ENCODE measurements around the gene CD46.

The CD46 gene

GRCh38 chr1:207817778-207818751 is 66.2 kb downstream of the CD46 start:
- no peak for DNase-seq

GRCh38 chr1:207818971-207819451 is 67.2 kb downstream of the CD46 start:
- DNase-seq, result no peak

DNA sequence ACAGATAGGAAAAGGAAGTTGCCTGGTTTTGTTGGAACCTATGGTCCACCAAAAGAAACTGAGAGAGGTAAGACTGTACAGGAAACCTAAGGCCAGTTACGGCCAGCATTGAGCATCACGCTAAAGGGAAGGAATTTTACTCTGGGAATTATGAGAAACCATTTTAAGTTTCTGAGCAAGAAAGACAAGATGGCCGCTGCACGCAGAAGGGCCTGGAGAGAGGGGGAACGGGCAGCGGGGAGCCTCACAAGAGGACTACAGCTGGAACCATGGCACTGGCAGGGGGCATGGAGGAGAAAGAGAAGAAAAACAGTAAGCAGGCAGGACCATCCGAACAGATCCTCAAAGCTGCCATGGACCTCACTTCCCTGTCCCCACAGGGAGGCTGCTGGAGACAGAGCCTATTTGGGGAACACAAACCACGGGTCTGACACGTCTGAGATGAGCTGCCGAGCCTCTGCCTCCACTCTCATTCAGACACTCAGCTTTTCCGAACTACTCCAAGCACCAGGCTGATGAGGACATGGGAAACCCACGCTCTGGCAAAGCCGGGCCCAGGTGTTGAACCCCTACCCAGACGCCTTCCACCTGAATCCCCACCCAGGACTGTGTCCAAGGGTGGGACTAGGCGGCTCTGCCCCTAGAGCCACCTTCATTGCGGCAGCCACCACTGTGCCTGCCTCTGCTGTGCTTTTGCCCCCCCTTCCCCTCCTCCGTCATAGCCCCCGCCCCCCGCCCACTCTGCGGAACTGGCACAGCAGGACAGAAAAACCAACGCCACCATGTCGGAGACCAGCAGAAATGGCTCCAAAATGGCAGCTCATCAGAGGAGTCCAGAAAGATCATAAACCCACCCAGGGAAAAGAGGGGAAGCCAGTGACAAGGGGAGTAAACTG is 69.0 kb downstream of the CD46 start:
- no peak for DNase-seq

- DNase-seq, result no peak
Observed at GRCh38 chr1:207821464-207822045, 69.7 kb downstream of the CD46 start.

- no peak for DNase-seq
Observed at GRCh38 chr1:207822124-207822601, 70.3 kb downstream of the CD46 start.

DNA sequence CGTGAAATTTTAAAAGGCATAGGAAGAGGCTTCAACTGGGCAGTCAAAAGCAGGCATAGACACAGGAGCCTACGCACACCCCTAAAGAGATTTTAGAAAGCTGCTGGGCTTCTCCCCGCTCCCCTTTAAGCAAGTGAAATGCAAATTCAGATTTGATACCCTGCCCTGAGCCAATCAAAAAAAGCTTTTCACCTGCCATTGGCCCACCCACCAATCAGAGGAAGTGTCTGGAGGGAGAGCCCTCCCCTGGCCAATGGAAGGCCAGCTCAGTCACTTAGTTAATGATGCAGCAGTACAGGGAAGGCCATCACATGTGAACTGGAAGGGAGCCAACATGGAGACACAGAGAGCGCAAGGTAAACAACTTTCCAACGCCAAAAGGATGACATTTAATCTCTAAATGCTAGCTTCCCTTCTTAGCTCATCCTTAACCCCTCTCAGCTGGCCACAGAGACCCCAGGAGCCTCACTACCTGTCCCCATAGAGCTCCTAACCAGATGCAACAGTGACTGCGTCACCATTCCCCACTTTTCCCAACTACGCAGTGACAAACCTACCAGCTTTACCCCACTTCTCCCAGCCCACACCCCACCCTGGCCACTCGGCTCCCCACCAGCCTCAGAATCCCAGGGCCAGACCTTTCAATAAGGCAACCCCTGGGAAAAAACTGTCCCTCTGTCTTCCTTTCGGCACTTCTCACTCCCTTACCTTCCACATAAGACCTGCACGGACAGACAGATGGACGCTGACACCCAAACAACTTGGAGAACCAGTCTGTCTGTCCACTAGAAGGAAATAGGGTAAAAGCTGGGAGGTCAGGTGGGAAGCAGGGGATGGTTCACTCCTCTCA is 71.0 kb downstream of the CD46 start:
- peak; percentile 18 to 56 (median 34) for DNase-seq

GRCh38 chr1:207823531-207823879 is 71.7 kb downstream of the CD46 start:
- peak in 1 of 4 experiments; percentile 25 for DNase-seq

DNA sequence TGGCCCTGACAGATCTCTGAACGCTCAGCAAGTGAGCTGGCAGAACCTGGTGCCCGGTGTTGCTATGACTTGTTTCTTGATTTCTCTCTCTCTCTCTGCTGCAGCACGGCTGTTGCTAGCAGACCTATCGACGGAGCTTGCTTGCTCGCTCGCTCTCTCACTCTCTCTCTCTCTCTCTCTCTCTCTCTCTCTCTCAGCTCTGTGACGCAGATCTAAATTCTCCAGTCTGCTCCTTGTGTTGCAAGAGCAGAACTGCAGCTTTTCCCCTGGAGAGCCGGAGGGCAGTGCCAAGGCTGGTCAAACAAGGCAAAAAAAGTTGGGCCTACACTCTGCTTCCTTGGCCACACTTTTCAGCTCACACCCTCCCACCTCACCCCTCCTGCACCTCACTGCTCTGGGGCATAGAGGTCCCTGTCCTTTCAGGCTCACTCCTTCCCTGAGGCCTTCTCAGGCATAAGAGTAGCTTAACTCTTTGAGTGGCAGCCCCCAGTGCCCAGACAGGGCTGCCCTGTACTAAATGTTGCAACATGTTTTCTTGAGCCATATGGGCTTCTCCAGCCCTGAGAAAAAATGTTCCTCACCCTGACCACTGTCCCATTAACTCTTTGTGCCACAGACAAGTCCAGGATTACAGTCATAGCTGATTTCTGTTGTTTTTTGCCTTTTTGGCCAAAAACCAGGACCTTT is 72.2 kb downstream of the CD46 start:
- peak in 3 of 4 experiments; percentile 28 to 65 (median 51) for DNase-seq

DNA sequence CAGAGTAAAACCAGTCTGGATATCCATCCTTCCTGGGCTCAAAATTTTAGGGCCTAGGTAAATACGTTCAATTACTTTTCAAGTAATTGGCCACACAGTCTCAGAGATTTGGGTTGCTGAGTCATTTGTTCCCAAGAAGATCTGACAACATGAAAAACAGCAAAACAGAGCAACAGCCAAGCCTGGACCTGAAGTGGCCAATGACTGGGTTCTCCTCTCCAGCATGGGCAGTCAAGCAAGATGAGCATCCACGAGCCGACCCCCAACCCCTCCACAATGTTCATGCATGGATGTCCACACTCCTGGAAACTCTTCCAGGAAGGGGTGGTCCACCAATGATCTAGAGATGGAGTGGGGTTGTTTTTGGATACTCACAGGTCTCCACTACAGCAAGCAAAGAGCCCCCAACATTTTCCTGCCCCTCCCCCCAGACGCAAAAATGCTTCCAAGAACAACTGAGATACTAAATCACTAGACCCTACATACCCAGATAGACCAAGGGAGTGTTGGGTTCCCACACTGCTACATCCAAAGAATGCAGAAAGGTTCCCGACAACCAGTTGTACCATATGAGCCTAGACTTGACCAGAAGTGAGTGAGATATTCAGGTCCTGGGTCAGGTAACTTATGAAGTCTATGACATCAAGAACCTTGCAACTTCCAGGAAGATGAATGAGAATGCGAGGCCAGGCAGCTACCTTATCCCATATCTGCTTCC is 73.0 kb downstream of the CD46 start:
- no peak for DNase-seq

- no peak for DNase-seq
Observed at GRCh38 chr1:207825409-207825695, 73.5 kb downstream of the CD46 start.

DNA sequence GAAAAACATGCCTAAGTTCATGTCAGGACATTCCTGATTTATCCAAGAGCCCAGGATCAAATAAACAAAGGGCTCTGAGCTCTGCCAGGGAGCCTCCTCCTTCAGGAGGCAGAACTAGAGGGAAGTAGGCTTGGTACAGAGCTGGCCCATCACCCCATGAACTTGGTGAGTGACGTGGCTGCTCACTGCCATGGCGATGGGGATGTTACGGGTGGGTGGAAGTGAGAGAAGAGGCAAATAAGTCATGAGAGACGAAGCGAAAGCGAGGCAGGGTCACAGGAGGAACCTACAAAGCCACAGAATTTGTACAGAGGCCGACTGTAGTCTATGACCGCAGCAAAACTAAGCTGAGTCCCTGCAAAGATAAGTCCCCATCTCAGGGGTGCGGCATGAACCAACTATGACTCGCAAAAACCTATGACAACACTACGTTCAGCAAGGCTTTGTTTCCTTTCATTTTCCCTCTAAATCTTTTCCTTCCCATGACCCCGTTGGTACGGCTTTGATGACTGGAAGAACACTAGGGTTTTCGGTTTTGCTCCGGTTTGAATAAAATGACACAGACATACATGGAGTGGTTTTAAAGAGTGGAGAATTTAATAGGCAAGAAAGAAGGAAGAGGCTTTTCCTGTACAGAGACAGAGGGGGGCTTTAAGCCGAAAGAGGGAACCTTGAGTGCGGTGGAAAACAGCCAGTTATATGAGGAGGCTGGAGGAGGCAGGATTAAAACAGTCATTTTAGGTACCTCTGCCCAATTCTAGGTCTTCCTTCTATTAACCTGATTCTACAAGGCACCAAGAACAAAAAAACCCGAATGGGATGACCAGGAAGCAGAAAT is 74.1 kb downstream of the CD46 start:
- peak; percentile 40 to 64 (median 50) for DNase-seq

DNA sequence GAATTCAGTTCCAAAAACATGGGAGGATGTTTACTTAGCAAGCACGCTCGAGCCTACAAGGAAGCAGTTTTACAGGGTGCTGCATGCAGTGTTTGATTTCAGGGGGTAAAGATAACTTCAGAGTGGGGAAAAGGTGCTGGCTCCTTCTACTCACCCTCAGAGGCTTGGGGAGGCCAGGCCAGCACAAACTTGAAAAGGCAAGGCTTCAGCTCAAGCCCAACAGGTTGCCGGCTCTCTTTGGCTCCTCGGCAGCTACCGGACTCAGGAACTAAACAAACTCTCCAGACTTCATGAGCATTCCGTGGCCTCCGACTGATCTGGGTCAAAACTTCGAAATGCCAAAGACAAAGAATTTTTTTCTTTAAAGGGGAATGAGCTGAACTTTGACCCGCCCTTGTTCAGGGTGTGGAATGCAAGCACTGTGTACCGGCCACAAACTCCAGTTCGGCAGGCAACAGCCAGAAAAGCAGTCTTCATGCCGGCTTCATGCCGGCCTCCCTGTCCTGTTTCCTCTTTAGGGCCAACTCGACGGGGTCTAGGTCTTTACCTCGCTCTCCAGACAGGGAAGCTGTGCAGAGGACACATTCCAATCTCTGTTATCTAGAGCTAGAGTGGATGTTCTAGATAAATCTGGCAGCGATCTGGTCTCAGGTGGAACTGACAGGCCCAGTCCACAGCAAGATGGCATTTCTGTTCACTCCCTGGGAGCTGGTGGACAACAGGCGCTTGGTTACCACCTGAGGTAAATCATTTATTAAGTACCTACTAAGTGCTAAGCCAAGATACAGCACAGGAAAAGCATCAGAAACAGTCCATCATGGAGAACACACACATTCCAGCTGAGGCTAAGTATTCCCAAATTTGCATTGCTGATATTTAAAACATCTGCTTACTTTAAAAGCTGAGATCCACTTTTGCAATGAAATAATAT is 75.0 kb downstream of the CD46 start:
- no peak for DNase-seq

- no peak for DNase-seq
Observed at GRCh38 chr1:207827488-207827830, 75.6 kb downstream of the CD46 start.

GRCh38 chr1:207828046-207828445 is 76.2 kb downstream of the CD46 start:
- DNase-seq, result no peak

DNA sequence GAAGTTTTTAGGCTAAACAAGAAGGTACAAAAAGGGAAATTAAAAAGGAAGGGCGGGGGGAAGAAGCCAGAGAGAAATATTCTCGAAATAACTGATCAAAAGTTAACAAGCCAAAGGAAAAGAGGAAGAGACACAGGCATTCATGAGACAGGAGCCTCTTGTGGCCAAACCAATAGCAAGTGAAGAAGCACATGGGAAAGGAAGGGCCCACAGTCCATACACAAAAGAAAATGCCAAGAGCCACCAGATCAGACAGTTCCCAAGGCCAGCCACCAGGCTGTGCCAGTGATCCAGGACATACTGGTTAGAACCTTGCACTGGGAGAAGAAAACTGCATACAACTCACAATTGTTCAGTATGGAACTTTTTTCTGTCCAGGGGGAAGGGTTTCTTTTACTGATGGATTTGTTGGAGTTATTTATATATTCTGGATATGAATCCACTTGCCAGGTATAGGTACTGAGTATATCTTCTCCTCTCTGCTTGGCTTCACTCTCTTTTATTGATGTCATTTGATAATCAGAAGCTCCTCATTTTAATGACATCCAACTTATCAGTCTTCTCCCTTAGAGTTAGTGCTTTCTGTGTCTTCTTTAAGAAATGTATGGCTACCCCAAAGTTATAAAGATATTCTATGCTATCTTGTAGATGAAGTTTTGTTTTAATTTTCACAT is 76.8 kb downstream of the CD46 start:
- DNase-seq, result peak in 2 of 4 experiments; percentile 9 to 45

DNA sequence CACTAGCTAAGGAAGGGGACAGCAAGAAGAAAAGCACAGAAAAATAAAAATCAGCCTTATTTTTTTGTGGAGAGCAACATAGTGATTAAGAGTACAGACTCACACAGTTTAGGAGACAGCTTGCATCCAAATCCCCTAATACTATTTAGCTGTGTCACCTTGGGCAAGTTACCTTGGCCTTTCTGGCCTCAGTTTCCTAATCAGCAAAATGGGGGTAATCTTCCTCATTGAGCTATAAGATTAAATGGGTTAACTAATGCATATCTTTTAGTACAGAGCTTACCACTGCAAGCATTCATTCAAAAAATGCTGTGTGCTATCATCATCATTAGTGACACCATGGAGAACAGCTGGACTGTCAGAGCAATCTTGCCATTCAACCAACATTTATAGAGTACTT is 77.7 kb downstream of the CD46 start:
- DNase-seq, result no peak

DNA sequence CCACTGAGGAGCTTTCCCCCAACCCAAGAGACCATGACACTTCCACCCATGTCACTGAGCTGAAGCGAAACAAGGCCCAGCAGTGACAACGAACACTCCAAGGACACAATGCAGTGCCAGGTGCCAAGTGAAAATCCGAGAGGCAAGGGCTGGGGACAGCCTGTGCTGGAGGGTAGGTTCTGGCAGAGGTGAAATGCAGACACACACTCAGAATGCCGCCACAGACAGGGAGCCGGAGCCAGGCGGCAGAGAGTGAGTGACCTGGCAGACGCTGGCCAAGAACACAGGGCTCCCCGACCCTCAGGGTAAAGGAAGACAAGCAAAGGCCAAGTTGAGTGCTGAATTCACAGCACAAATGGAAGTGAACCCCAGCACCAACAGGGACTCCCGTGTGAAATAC is 78.9 kb downstream of the CD46 start:
- DNase-seq, result no peak

Measured in activated naive CD4-positive, alpha-beta T cell (primary cell).